ENCODE data around the gene BMERB1. TPM values are rescaled to one million over a fixed set of nuclear protein-coding genes. Genes with fewer than 3 reads are reported as not detected.

BMERB1 gene
- total RNA-seq, 2 donors from 2014 or later, result 55.0 to 55.3 TPM

DNA sequence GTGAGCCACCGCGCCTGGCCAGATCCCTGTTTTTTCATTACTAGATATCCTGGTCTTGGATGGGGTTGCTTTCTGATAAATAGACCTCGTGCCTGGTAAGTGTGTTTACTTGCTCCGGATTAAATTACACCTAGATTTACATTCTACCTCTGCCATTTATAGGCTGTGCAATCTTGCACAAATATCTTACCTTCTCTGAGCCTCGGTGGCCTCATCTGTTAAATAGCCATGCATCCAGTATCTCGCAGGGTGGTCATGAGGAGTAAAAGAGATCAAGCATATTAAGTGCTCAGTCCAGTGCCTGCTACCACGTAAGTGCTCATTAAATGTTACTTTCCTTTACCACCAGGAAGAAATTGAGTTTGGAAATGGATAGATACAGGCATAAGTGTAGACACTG lies 98.4 kb downstream of the BMERB1 start:
- Histone ChIP-seq H3K9me3 (no peaks in the 10 kb centered on the region), H3K4me3 (no peak overlapping the region), H3K27ac (no peak overlapping the region), H3K27me3 (no peaks in the 10 kb centered on the region), H3K4me1 (no peaks in the 10 kb centered on the region), H3K36me3 (no peaks in the 10 kb centered on the region)
- DNase-seq (ENCODE audit: low spot score), result no peak
- TF ChIP-seq, protein P1, sequence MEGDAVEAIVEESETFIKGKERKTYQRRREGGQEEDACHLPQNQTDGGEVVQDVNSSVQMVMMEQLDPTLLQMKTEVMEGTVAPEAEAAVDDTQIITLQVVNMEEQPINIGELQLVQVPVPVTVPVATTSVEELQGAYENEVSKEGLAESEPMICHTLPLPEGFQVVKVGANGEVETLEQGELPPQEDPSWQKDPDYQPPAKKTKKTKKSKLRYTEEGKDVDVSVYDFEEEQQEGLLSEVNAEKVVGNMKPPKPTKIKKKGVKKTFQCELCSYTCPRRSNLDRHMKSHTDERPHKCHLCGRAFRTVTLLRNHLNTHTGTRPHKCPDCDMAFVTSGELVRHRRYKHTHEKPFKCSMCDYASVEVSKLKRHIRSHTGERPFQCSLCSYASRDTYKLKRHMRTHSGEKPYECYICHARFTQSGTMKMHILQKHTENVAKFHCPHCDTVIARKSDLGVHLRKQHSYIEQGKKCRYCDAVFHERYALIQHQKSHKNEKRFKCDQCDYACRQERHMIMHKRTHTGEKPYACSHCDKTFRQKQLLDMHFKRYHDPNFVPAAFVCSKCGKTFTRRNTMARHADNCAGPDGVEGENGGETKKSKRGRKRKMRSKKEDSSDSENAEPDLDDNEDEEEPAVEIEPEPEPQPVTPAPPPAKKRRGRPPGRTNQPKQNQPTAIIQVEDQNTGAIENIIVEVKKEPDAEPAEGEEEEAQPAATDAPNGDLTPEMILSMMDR (IDR thresholded peaks at IDR 0.05), result no peak

DNA sequence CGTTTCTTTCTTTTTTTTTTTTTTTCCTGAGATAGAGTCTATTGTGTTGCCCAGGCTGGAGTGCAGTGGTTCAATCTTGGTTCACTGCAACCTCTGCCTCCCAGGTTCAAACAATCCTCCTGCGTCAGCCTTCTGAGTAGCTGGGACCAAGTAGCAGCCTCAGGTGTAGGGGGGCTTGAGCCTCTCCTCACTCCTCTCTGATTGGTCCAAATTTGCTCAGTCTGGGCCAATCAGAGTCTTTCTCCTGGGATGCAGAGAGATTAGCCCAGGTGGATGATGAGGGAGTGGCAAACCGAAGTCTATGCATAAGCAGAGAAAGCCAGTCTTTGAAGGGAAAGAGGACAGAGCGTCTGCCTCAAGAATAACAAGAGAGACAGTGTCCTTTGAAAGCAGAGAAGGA lies 99.0 kb downstream of the BMERB1 start:
- DNase-seq (ENCODE audit: low spot score), result no peak
- Histone ChIP-seq H3K4me1 (no peaks in the 10 kb centered on the region), H3K4me3 (no peak overlapping the region), H3K27ac (no peak overlapping the region), H3K9me3 (no peaks in the 10 kb centered on the region), H3K36me3 (no peaks in the 10 kb centered on the region), H3K27me3 (no peaks in the 10 kb centered on the region)
- TF ChIP-seq, protein P1 (IDR thresholded peaks at IDR 0.05), result no peak

GRCh38 chr16:15535772-15536171 lies 101.4 kb downstream of the BMERB1 start:
- H3K9me3 ChIP-seq, result no peaks in the 10 kb centered on the region
- H3K27me3 ChIP-seq, result no peaks in the 10 kb centered on the region
- TF ChIP-seq, protein P1 (IDR thresholded peaks at IDR 0.05), result no peak
- H3K4me1 ChIP-seq, result no peaks in the 10 kb centered on the region
- no peak overlapping the region for H3K27ac ChIP-seq
- H3K4me3 ChIP-seq, result no peak overlapping the region
- no peaks in the 10 kb centered on the region for H3K36me3 ChIP-seq
- DNase-seq (ENCODE audit: low spot score), result no peak

- Histone ChIP-seq H3K27ac (no peak overlapping the region), H3K27me3 (no peaks in the 10 kb centered on the region), H3K4me3 (no peak overlapping the region), H3K36me3 (no peaks in the 10 kb centered on the region), H3K4me1 (no peaks in the 10 kb centered on the region), H3K9me3 (no peaks in the 10 kb centered on the region)
- no peak for DNase-seq (ENCODE audit: low spot score)
- TF ChIP-seq, protein P1 (IDR thresholded peaks at IDR 0.05), result no peak
These were observed 102.5 kb downstream of the BMERB1 start for GRCh38 chr16:15536843-15537242.

DNA sequence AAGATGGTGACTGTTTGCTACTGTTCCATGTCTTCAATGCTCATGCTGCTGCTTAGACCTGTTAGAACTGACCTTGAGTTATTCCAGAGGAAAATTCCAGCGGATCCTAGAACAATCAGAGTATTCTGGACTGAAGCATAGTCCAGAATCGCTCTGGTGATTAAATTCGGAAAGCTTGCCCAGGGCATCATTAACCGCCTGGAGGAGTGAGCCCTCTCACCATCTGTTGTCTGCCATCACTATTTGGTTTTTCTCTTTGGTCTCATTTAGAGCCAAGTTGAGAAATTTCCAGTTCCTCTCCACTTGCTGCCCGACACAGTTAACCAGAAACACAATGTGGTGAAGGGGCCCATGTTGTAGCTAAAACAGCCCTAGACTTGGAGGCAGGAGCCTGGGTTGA lies 104.1 kb downstream of the BMERB1 start:
- peaks cover 0 to 9% of the 10 kb centered on the region in 2 donors for H3K9me3 ChIP-seq
- H3K27me3 ChIP-seq, result no peaks in the 10 kb centered on the region
- H3K4me1 ChIP-seq, result no peaks in the 10 kb centered on the region
- no peak overlapping the region for H3K4me3 ChIP-seq
- no peak overlapping the region for H3K27ac ChIP-seq
- TF ChIP-seq, protein P1 (IDR thresholded peaks at IDR 0.05), result no peak
- H3K36me3 ChIP-seq, result no peaks in the 10 kb centered on the region
- DNase-seq (ENCODE audit: low spot score), result no peak

GRCh38 chr16:15539197-15539596 lies 104.8 kb downstream of the BMERB1 start:
- H3K4me3 ChIP-seq, result no peak overlapping the region
- H3K9me3 ChIP-seq, result peaks cover 0 to 9% of the 10 kb centered on the region in 2 donors
- TF ChIP-seq, protein P1 (IDR thresholded peaks at IDR 0.05), result no peak
- no peaks in the 10 kb centered on the region for H3K4me1 ChIP-seq
- no peak for DNase-seq (ENCODE audit: low spot score)
- H3K36me3 ChIP-seq, result no peaks in the 10 kb centered on the region
- no peak overlapping the region for H3K27ac ChIP-seq
- H3K27me3 ChIP-seq, result no peaks in the 10 kb centered on the region
